Subcutaneous abdominal adipose tissue (tissue), 5 donors: ENCODE results near the gene FAM210A.
"Not testable (repeated sequence)": the region's sequence is repeated elsewhere in the genome, so short reads cannot be mapped to it uniquely, and the experiment has no call there.

Experiments used
- H3K27ac ChIP-seq: one replicate; pipeline ENCODE4 v1.7.0; 2013; ENCODE audit warnings: low read depth, mild to moderate bottlenecking, inconsistent platforms, low read length, moderate library complexity
- H3K27me3 ChIP-seq, 5 donors: one replicate each; pipeline ENCODE4 v1.7.0; 2013; ENCODE audit warnings: low read length in 5 of 5, inconsistent platforms in 1 of 5; ENCODE audit not compliant: control insufficient read depth in 5 of 5, insufficient read depth in 4 of 5
- H3K36me3 ChIP-seq, 5 donors: one replicate each; pipeline ENCODE4 v1.7.0; 2013; ENCODE audit warnings: low read length in 5 of 5; ENCODE audit not compliant: control insufficient read depth in 5 of 5, insufficient read depth in 5 of 5
- H3K4me1 ChIP-seq, 5 donors: one replicate each; pipeline ENCODE4 v1.7.0; 2013; ENCODE audit warnings: low read length in 5 of 5, mild to moderate bottlenecking in 3 of 5, moderate library complexity in 1 of 5; ENCODE audit not compliant: control insufficient read depth in 5 of 5, insufficient read depth in 5 of 5
- H3K4me3 ChIP-seq, 5 donors: one replicate each; pipeline ENCODE4 v1.7.0; 2013; ENCODE audit warnings: low read length in 5 of 5, low read depth in 1 of 5
- H3K9ac ChIP-seq, 5 donors: one replicate each; pipeline ENCODE4 v1.7.0; 2013; ENCODE audit warnings: low read length in 5 of 5, mild to moderate bottlenecking in 4 of 5, moderate library complexity in 3 of 5
- H3K9me3 ChIP-seq, 5 donors: one replicate each; pipeline ENCODE4 v1.7.0; 2013; ENCODE audit warnings: low read length in 5 of 5; ENCODE audit not compliant: control insufficient read depth in 5 of 5
- donor health status: healthy.
- donor health status: healthy.
- donor health status: healthy.
- donor health status: healthy.
- donor health status: healthy.

The FAM210A gene

GRCh38 chr18:13680612-13681011 lies 45.7 kb downstream of the FAM210A start:
- H3K9me3 ChIP-seq, result peaks cover 0 to 4% (median 0%) of the 10 kb centered on the region in 5 donors
- H3K4me1 ChIP-seq, result no peaks in the 10 kb centered on the region
- H3K9ac ChIP-seq, result no peak overlapping the region
- no peaks in the 10 kb centered on the region for H3K27me3 ChIP-seq
- no peak overlapping the region for H3K27ac ChIP-seq
- H3K36me3 ChIP-seq, result peaks cover 0 to 3% (median 0%) of the 10 kb centered on the region in 5 donors
- no peak overlapping the region for H3K4me3 ChIP-seq

GRCh38 chr18:13677350-13677749 lies 49.0 kb downstream of the FAM210A start:
- H3K9me3 ChIP-seq, H3K4me1 ChIP-seq, H3K27ac ChIP-seq, H3K36me3 ChIP-seq, H3K4me3 ChIP-seq, H3K9ac ChIP-seq, H3K27me3 ChIP-seq: not testable (repeated sequence)

- Histone ChIP-seq H3K27ac (no peak overlapping the region), H3K27me3 (no peaks in the 10 kb centered on the region), H3K4me1 (peaks cover 0 to 7% (median 0%) of the 10 kb centered on the region in 5 donors), H3K36me3 (peaks cover 0 to 3% (median 0%) of the 10 kb centered on the region in 5 donors), H3K9me3 (peaks cover 0 to 4% (median 0%) of the 10 kb centered on the region in 5 donors), H3K4me3 (no peak overlapping the region), H3K9ac (no peak overlapping the region)
These were observed 49.9 kb downstream of the FAM210A start for GRCh38 chr18:13676471-13676870.

GRCh38 chr18:13672657-13673056 lies 53.7 kb downstream of the FAM210A start:
- peaks cover 0 to 7% (median 2%) of the 10 kb centered on the region in 5 donors for H3K36me3 ChIP-seq

GRCh38 chr18:13661779-13662256 lies 64.5 kb downstream of the FAM210A start:
- H3K27ac ChIP-seq, result no peak overlapping the region
- H3K9me3 ChIP-seq, result no peaks in the 10 kb centered on the region
- H3K27me3 ChIP-seq, result no peaks in the 10 kb centered on the region
- no peak overlapping the region for H3K9ac ChIP-seq
- peaks cover 0 to 27% (median 11%) of the 10 kb centered on the region in 5 donors for H3K4me1 ChIP-seq
- H3K4me3 ChIP-seq, result no peak overlapping the region
- peaks cover 0 to 10% (median under 1%) of the 10 kb centered on the region in 5 donors for H3K36me3 ChIP-seq

More at GRCh38 chr18:13672657-13673056, 53.7 kb downstream of the FAM210A start:
- no peak overlapping the region for H3K27ac ChIP-seq
- no peaks in the 10 kb centered on the region for H3K27me3 ChIP-seq
- peaks cover 0 to 4% (median 0%) of the 10 kb centered on the region in 5 donors for H3K9me3 ChIP-seq
- H3K4me3 ChIP-seq, result no peak overlapping the region
- H3K4me1 ChIP-seq, result peaks cover 0 to 16% (median 0%) of the 10 kb centered on the region in 5 donors
- no peak overlapping the region for H3K9ac ChIP-seq

- no peak overlapping the region for H3K4me3 ChIP-seq
- H3K27ac ChIP-seq, result no peak overlapping the region
- no peaks in the 10 kb centered on the region for H3K27me3 ChIP-seq
- peaks cover 0 to 10% (median 0%) of the 10 kb centered on the region in 5 donors for H3K36me3 ChIP-seq
- no peak overlapping the region for H3K9ac ChIP-seq
- H3K9me3 ChIP-seq, result no peaks in the 10 kb centered on the region
- H3K4me1 ChIP-seq, result peaks cover 0 to 27% (median 11%) of the 10 kb centered on the region in 5 donors
These were observed 65.1 kb downstream of the FAM210A start for GRCh38 chr18:13661051-13661778.

GRCh38 chr18:13660510-13660909 lies 65.8 kb downstream of the FAM210A start:
- Histone ChIP-seq H3K27ac (no peak overlapping the region), H3K36me3 (peaks cover 0 to 6% (median 0%) of the 10 kb centered on the region in 5 donors), H3K9ac (no peak overlapping the region), H3K27me3 (no peaks in the 10 kb centered on the region), H3K9me3 (no peaks in the 10 kb centered on the region), H3K4me1 (peaks cover 0 to 27% (median 11%) of the 10 kb centered on the region in 5 donors), H3K4me3 (no peak overlapping the region)

GRCh38 chr18:13658436-13659204 lies 67.7 kb downstream of the FAM210A start:
- Histone ChIP-seq H3K4me3 (no peak overlapping the region), H3K27ac (no peak overlapping the region), H3K9me3 (no peaks in the 10 kb centered on the region), H3K4me1 (peaks cover 0 to 18% (median 11%) of the 10 kb centered on the region in 5 donors), H3K36me3 (no peaks in the 10 kb centered on the region), H3K9ac (no peak overlapping the region), H3K27me3 (peaks cover 0 to 4% (median 0%) of the 10 kb centered on the region in 5 donors)

- H3K27me3 ChIP-seq, result peaks cover 0 to 4% (median 0%) of the 10 kb centered on the region in 5 donors
- no peak overlapping the region for H3K27ac ChIP-seq
- peaks cover 0 to 18% (median 11%) of the 10 kb centered on the region in 5 donors for H3K4me1 ChIP-seq
- no peak overlapping the region for H3K4me3 ChIP-seq
- no peaks in the 10 kb centered on the region for H3K36me3 ChIP-seq
- no peak overlapping the region for H3K9ac ChIP-seq
- no peaks in the 10 kb centered on the region for H3K9me3 ChIP-seq
These were observed 68.4 kb downstream of the FAM210A start for GRCh38 chr18:13657974-13658373.
